GM18909 (cell line): Measurements from ENCODE around the gene MAGEA10.

Source experiments
- ATAC-seq: cut with Tn5 transposase; IDR thresholded peaks from one replicate; pipeline ENCODE4 v1.9.1; 2021; ENCODE audit warnings: mild to moderate bottlenecking; ENCODE audit not compliant: unreplicated experiment, poor library complexity

The MAGEA10 gene

GRCh38 chrX:152086141-152086540, 52.2 kb downstream of the MAGEA10 start:
- no peak for ATAC-seq
